GM12878 (cell line): ENCODE data around the gene TRIOBP. TPM values are rescaled to one million over a fixed set of nuclear protein-coding genes. Genes with fewer than 3 reads are reported as not detected.

ENCODE experiments used
- BMI1 ChIP-seq: fragments of 450-650 bp; IDR thresholded peaks from 2 replicates; pipeline ENCODE4 v1.6.1; 2016; ENCODE audit warnings: mild to moderate bottlenecking, moderate library complexity, borderline replicate concordance
- CHD4 ChIP-seq: fragments of 200-600 bp; sonication (generic); IDR thresholded peaks from 2 replicates; pipeline ENCODE4 v1.6.1; 2016; ENCODE audit warnings: mild to moderate bottlenecking
- DPF2 ChIP-seq: fragments of 450-650 bp; IDR thresholded peaks from 2 replicates; pipeline ENCODE4 v1.6.1; 2017; ENCODE audit warnings: mild to moderate bottlenecking
- E2F8 ChIP-seq: fragments of 450-650 bp; IDR thresholded peaks from 2 replicates; pipeline ENCODE4 v1.6.1; 2018; ENCODE audit warnings: mild to moderate bottlenecking, low read depth, moderate library complexity; ENCODE audit not compliant: partially characterized antibody
- ESRRA ChIP-seq: IDR thresholded peaks from 2 replicates; pipeline ENCODE4 v1.6.1; 2012; ENCODE audit warnings: mild to moderate bottlenecking, low read length, improper control_type of control experiment
- IKZF1 ChIP-seq: fragments of 450-650 bp; conservative IDR thresholded peaks from 2 replicates; pipeline ENCODE4 v1.6.1; 2017; ENCODE audit warnings: antibody characterized with exemption, mild to moderate bottlenecking
- JUNB ChIP-seq: IDR thresholded peaks from 2 replicates; pipeline ENCODE4 v1.6.1; 2016; ENCODE audit warnings: antibody characterized with exemption, mild to moderate bottlenecking
- NFIC ChIP-seq: IDR thresholded peaks from 2 replicates; pipeline ENCODE4 v1.6.1; 2012; ENCODE audit warnings: low read depth, mild to moderate bottlenecking, inconsistent platforms, low read length, moderate library complexity
- NFXL1 ChIP-seq: fragments of 450-650 bp; IDR thresholded peaks from 2 replicates; pipeline ENCODE4 v1.6.1; 2017; ENCODE audit warnings: antibody characterized with exemption, mild to moderate bottlenecking, borderline replicate concordance
- NFYA ChIP-seq: IDR thresholded peaks from 2 replicates; pipeline ENCODE4 v1.6.1; 2011; ENCODE audit warnings: low read depth, mild to moderate bottlenecking, low read length, improper control_type of control experiment, borderline replicate concordance
- PML ChIP-seq: IDR thresholded peaks from 2 replicates; pipeline ENCODE4 v1.6.1; 2012; ENCODE audit warnings: low read length, inconsistent platforms
- POLR2AphosphoS2 ChIP-seq: IDR thresholded peaks from 2 replicates; pipeline ENCODE4 v1.6.1; 2011; ENCODE audit warnings: low read depth, mild to moderate bottlenecking, low read length, improper control_type of control experiment, moderate library complexity
- SREBF2 ChIP-seq: IDR thresholded peaks from 2 replicates; pipeline ENCODE4 v1.6.1; 2012; ENCODE audit warnings: mild to moderate bottlenecking, low read length
- SRF ChIP-seq, 2 experiments: IDR thresholded peaks; 2 replicates each; pipeline ENCODE4 v1.6.1; 2011; ENCODE audit warnings: low read depth in 2 of 2, low read length in 2 of 2, mild to moderate bottlenecking in 1 of 2, moderate library complexity in 1 of 2
- TCF3 ChIP-seq: IDR thresholded peaks from 2 replicates; pipeline ENCODE4 v1.6.1; 2012; ENCODE audit warnings: low read depth, mild to moderate bottlenecking, low read length, borderline replicate concordance; ENCODE audit not compliant: insufficient read depth
- polyA plus RNA-seq, 11 experiments: library from polyadenylated mRNA; depleted of rRNA in 4 of 11; unstranded in 6 of 11; stranded (reverse) in 5 of 11; fragments of >200 nt; fragmentation: Nextera tagmentation in 4 of 11; fragmentation: Illumina TruSeq in 1 of 11; extraction: Ambion mirVana in 4 of 11; extraction: Trizol in 1 of 11; gene quantifications; 1 replicate in 1 of 11; 2 replicates in 10 of 11; pipeline versions ENCODE4 v1.2.1 to v1.2.3, GENCODE V29; 2011 to 2016; ENCODE audit warnings: inconsistent platforms in 2 of 11, missing spikeins in 2 of 11, low read depth in 1 of 11
- total RNA-seq, 4 experiments: library from RNA; depleted of rRNA in 3 of 4; stranded (reverse); fragments of >200 nt in 3 of 4; fragmentation: Illumina TruSeq in 1 of 4; extraction: Trizol in 1 of 4; gene quantifications; 2 replicates each; pipeline versions ENCODE4 v1.2.1 to v1.2.3, GENCODE V29; 2013 to 2021
- TF ChIP-seq, protein P1 (sequence below): fragments of 450-650 bp; IDR thresholded peaks from 2 replicates; pipeline ENCODE4 v1.6.1; 2018; ENCODE audit warnings: borderline replicate concordance, mild to moderate bottlenecking; ENCODE audit not compliant: partially characterized antibody
- TF ChIP-seq, protein P2 (sequence below): IDR thresholded peaks from 2 replicates; pipeline ENCODE4 v1.6.1; 2011; ENCODE audit warnings: low read depth, low read length, improper control_type of control experiment, borderline replicate concordance
- TF ChIP-seq, protein P3 (sequence below), 3 experiments: IDR thresholded peaks in 2 of 3; conservative IDR thresholded peaks in 1 of 3; 2 replicates each; pipeline ENCODE4 v1.5.1; 2011; ENCODE audit warnings: low read depth in 3 of 3, low read length in 3 of 3, mild to moderate bottlenecking in 3 of 3, control low read depth in 2 of 3, moderate library complexity in 2 of 3, inconsistent platforms in 1 of 3, mixed read lengths in 1 of 3; ENCODE audit not compliant: control insufficient read depth in 2 of 3, insufficient read depth in 1 of 3; ENCODE audit errors: extremely low read depth in 1 of 3
- TF ChIP-seq, protein P4 (sequence below): fragments of 450-650 bp; IDR thresholded peaks from 2 replicates; pipeline ENCODE4 v1.6.1; 2014; ENCODE audit warnings: mild to moderate bottlenecking

TRIOBP gene
- total and polyA plus RNA-seq, 10 of the 15 experiments (the other 5 are each of a cell fraction or from before 2014, with no cell fraction given) = 0.21 to 23.6 (median 11.9) TPM

- TF ChIP-seq TCF3 = no peak
- TF ChIP-seq BMI1 = no peak
- no peak; the same call in 1 of the 2 replicates for TF ChIP-seq POLR2AphosphoS2
- peak; percentile 51; the same call in 1 of the 2 replicates for TF ChIP-seq PML
- TF ChIP-seq ESRRA = no peak
- no peak for TF ChIP-seq NFYA
- no peak for TF ChIP-seq CHD4
- 0 out of 2 replicates have a peak, but pooled peaks have one; percentile 21 for TF ChIP-seq DPF2
- TF ChIP-seq, protein P1, sequence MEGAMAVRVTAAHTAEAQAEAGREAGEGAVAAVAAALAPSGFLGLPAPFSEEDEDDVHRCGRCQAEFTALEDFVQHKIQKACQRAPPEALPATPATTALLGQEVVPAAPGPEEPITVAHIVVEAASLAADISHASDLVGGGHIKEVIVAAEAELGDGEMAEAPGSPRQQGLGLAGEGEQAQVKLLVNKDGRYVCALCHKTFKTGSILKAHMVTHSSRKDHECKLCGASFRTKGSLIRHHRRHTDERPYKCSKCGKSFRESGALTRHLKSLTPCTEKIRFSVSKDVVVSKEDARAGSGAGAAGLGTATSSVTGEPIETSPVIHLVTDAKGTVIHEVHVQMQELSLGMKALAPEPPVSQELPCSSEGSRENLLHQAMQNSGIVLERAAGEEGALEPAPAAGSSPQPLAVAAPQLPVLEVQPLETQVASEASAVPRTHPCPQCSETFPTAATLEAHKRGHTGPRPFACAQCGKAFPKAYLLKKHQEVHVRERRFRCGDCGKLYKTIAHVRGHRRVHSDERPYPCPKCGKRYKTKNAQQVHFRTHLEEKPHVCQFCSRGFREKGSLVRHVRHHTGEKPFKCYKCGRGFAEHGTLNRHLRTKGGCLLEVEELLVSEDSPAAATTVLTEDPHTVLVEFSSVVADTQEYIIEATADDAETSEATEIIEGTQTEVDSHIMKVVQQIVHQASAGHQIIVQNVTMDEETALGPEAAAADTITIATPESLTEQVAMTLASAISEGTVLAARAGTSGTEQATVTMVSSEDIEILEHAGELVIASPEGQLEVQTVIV = peak; percentile 91
- peak; percentile 90 for TF ChIP-seq IKZF1
- TF ChIP-seq NFIC = no peak
- peak in 1 of 2 experiments; percentile 90; a peak in 2 of 4 replicates for TF ChIP-seq SRF (IDR thresholded peaks at IDR 0.05; ENCODE audit: low read depth in 2 of 2, low read length in 2 of 2)
- TF ChIP-seq, protein P2, sequence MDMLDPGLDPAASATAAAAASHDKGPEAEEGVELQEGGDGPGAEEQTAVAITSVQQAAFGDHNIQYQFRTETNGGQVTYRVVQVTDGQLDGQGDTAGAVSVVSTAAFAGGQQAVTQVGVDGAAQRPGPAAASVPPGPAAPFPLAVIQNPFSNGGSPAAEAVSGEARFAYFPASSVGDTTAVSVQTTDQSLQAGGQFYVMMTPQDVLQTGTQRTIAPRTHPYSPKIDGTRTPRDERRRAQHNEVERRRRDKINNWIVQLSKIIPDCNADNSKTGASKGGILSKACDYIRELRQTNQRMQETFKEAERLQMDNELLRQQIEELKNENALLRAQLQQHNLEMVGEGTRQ = no peak
- no peak for TF ChIP-seq NFXL1
- TF ChIP-seq E2F8 = peak; percentile 92
- TF ChIP-seq, protein P3, sequence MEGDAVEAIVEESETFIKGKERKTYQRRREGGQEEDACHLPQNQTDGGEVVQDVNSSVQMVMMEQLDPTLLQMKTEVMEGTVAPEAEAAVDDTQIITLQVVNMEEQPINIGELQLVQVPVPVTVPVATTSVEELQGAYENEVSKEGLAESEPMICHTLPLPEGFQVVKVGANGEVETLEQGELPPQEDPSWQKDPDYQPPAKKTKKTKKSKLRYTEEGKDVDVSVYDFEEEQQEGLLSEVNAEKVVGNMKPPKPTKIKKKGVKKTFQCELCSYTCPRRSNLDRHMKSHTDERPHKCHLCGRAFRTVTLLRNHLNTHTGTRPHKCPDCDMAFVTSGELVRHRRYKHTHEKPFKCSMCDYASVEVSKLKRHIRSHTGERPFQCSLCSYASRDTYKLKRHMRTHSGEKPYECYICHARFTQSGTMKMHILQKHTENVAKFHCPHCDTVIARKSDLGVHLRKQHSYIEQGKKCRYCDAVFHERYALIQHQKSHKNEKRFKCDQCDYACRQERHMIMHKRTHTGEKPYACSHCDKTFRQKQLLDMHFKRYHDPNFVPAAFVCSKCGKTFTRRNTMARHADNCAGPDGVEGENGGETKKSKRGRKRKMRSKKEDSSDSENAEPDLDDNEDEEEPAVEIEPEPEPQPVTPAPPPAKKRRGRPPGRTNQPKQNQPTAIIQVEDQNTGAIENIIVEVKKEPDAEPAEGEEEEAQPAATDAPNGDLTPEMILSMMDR (IDR thresholded peaks at IDR 0.05 in 2 of 3, conservative IDR thresholded peaks at IDR 0.05 in 1 of 3; ENCODE audit: control insufficient read depth in 2 of 3, extremely low read depth in 1 of 3, insufficient read depth in 1 of 3, low read depth in 3 of 3, low read length in 3 of 3) = 0 out of 6 replicates have a peak, but pooled peaks of 1 of the 3 experiments have one; percentile 5
- TF ChIP-seq, protein P4, sequence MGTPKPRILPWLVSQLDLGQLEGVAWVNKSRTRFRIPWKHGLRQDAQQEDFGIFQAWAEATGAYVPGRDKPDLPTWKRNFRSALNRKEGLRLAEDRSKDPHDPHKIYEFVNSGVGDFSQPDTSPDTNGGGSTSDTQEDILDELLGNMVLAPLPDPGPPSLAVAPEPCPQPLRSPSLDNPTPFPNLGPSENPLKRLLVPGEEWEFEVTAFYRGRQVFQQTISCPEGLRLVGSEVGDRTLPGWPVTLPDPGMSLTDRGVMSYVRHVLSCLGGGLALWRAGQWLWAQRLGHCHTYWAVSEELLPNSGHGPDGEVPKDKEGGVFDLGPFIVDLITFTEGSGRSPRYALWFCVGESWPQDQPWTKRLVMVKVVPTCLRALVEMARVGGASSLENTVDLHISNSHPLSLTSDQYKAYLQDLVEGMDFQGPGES = no peak
- TF ChIP-seq SREBF2 = no peak
- no peak for TF ChIP-seq JUNB
Observed at GRCh38 chr22:37686002-37686982, 10.6 kb upstream of the TRIOBP start, which contains the start of gene NOL12 (continued).
